ENCODE results near the gene STYX.

The STYX gene

GRCh38 chr14:52769887-52770286 lies 39.9 kb downstream of the STYX start:
- peaks cover 11% of the 10 kb centered on the region for H3K36me3 ChIP-seq (replicated peaks; ENCODE audit: low read depth, low read length)
- H3K9me3 ChIP-seq (ENCODE audit: insufficient read depth, low read length) = no peaks in the 10 kb centered on the region
- no peak overlapping the region for H3K9ac ChIP-seq (ENCODE audit: low read length)

GRCh38 chr14:52776816-52777215 lies 46.9 kb downstream of the STYX start:
- no peak overlapping the region for H3K9ac ChIP-seq (ENCODE audit: low read length)
- H3K4me1 ChIP-seq (ENCODE audit: low read length) = no peaks in the 10 kb centered on the region
- no peak for TF ChIP-seq CTCF (IDR thresholded peaks at IDR 0.05; ENCODE audit: low read depth, low read length)
- no peak for TF ChIP-seq EZH2phosphoT487 (IDR thresholded peaks at IDR 0.05; ENCODE audit: low read depth)
- no peak overlapping the region for H3K4me2 ChIP-seq (ENCODE audit: low read length)
- no peak overlapping the region for H3K27ac ChIP-seq (ENCODE audit: low read length)
- H3K4me3 ChIP-seq (ENCODE audit: low read length) = no peak overlapping the region
- H4K20me1 ChIP-seq (ENCODE audit: insufficient read depth, low read length) = no peaks in the 10 kb centered on the region
- peaks cover 27% of the 10 kb centered on the region for H3K36me3 ChIP-seq (replicated peaks; ENCODE audit: low read depth, low read length)
- no peak overlapping the region for H2AFZ ChIP-seq (ENCODE audit: low read depth, low read length)
- H3K9me3 ChIP-seq (ENCODE audit: insufficient read depth, low read length) = no peaks in the 10 kb centered on the region
- no peaks in the 10 kb centered on the region for H3K27me3 ChIP-seq (ENCODE audit: low read depth, low read length)
- H3K79me2 ChIP-seq (ENCODE audit: low read length) = no peaks in the 10 kb centered on the region

More at GRCh38 chr14:52769887-52770286, 39.9 kb downstream of the STYX start:
- no peak overlapping the region for H2AFZ ChIP-seq (ENCODE audit: low read depth, low read length)
- H3K4me2 ChIP-seq (ENCODE audit: low read length) = no peak overlapping the region
- no peak overlapping the region for H3K27ac ChIP-seq (ENCODE audit: low read length)
- no peaks in the 10 kb centered on the region for H3K4me1 ChIP-seq (ENCODE audit: low read length)
- no peak overlapping the region for H3K4me3 ChIP-seq (ENCODE audit: low read length)
- no peaks in the 10 kb centered on the region for H4K20me1 ChIP-seq (ENCODE audit: insufficient read depth, low read length)
- H3K79me2 ChIP-seq (ENCODE audit: low read length) = no peaks in the 10 kb centered on the region
- TF ChIP-seq EZH2phosphoT487 (IDR thresholded peaks at IDR 0.05; ENCODE audit: low read depth) (no peak), CTCF (IDR thresholded peaks at IDR 0.05; ENCODE audit: low read depth, low read length) (no peak)
- no peaks in the 10 kb centered on the region for H3K27me3 ChIP-seq (ENCODE audit: low read depth, low read length)

GRCh38 chr14:52778702-52779101 lies 48.7 kb downstream of the STYX start:
- Histone ChIP-seq H3K9ac (ENCODE audit: low read length) (no peak overlapping the region), H3K4me3 (ENCODE audit: low read length) (no peak overlapping the region), H3K27me3 (ENCODE audit: low read depth, low read length) (no peaks in the 10 kb centered on the region), H3K36me3 (replicated peaks; ENCODE audit: low read depth, low read length) (peaks cover 29% of the 10 kb centered on the region), H3K4me1 (ENCODE audit: low read length) (no peaks in the 10 kb centered on the region), H3K27ac (ENCODE audit: low read length) (no peak overlapping the region), H3K79me2 (ENCODE audit: low read length) (no peaks in the 10 kb centered on the region), H3K4me2 (ENCODE audit: low read length) (no peak overlapping the region), H3K9me3 (ENCODE audit: insufficient read depth, low read length) (no peaks in the 10 kb centered on the region), H2AFZ (ENCODE audit: low read depth, low read length) (no peak overlapping the region), H4K20me1 (ENCODE audit: insufficient read depth, low read length) (no peaks in the 10 kb centered on the region)
- no peak for TF ChIP-seq EZH2phosphoT487 (IDR thresholded peaks at IDR 0.05; ENCODE audit: low read depth)
- TF ChIP-seq CTCF (IDR thresholded peaks at IDR 0.05; ENCODE audit: low read depth, low read length) = no peak

GRCh38 chr14:52780893-52781292 lies 50.9 kb downstream of the STYX start:
- Histone ChIP-seq H3K36me3 (replicated peaks; ENCODE audit: low read depth, low read length) (peaks cover 20% of the 10 kb centered on the region), H3K27ac (ENCODE audit: low read length) (no peak overlapping the region)

More at GRCh38 chr14:52780893-52781292, 50.9 kb downstream of the STYX start:
- Histone ChIP-seq H3K4me3 (ENCODE audit: low read length) (no peak overlapping the region), H3K4me1 (ENCODE audit: low read length) (no peaks in the 10 kb centered on the region), H3K9ac (ENCODE audit: low read length) (no peak overlapping the region), H2AFZ (ENCODE audit: low read depth, low read length) (no peak overlapping the region), H3K27me3 (ENCODE audit: low read depth, low read length) (no peaks in the 10 kb centered on the region), H3K4me2 (ENCODE audit: low read length) (no peak overlapping the region), H3K9me3 (ENCODE audit: insufficient read depth, low read length) (no peaks in the 10 kb centered on the region), H4K20me1 (ENCODE audit: insufficient read depth, low read length) (no peaks in the 10 kb centered on the region), H3K79me2 (ENCODE audit: low read length) (no peaks in the 10 kb centered on the region)
- TF ChIP-seq CTCF (IDR thresholded peaks at IDR 0.05; ENCODE audit: low read depth, low read length) (no peak), EZH2phosphoT487 (IDR thresholded peaks at IDR 0.05; ENCODE audit: low read depth) (no peak)

Data from OCI-LY3 (cell line).